GM03348 (cell line): ENCODE results near the gene EPB41L5.

Experiments
- DNase-seq: peaks from one replicate; pipeline ENCODE4 v3.0.0; 2012; ENCODE audit warnings: low spot score

The EPB41L5 gene

GRCh38 chr2:120225549-120226065, 212.7 kb downstream of the EPB41L5 start:
- DNase-seq: no peak

- DNase-seq: no peak
Observed at GRCh38 chr2:120226316-120226715, 213.4 kb downstream of the EPB41L5 start.

DNA sequence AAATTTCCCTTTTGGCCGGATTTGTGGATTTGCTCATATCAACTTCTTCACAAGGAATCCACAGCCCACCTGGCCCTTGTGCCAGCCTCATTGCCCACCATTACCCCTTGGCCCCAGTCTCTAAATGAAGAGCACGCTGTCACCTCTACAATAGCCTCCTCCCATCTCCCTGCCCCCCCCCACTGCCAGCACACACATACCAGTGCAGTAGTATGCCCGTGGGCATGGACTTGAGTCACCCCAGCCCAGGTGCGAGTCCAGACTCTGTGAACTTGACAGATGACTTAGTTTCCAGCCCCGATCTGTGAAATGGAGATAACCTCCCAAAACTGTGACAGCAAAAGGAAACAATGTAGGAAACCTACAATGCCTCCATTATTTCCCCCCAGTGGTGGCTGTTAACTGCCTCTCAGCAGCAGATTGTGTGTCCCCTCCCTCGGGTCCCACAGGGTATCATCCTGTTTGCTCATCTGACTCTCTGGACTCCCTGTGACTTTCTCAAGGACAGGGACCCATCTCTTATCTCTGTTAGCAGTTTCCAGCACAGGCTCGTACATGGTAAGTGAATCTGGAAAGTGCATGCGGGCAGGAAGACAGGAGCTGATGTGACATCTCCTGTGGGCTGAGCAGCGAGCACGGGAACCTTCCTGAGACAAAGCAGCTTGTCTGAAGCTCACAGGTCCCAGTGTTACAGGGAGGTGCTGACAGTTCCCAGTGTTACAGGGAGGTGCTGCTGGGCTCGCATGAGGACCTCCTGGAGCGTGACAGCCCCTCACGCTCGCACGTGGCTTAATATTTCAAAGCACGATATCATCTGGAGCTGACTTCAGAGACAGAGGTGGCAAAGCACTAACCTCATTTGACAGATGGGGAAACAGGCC, 214.5 kb downstream of the EPB41L5 start:
- DNase-seq: no peak

DNA sequence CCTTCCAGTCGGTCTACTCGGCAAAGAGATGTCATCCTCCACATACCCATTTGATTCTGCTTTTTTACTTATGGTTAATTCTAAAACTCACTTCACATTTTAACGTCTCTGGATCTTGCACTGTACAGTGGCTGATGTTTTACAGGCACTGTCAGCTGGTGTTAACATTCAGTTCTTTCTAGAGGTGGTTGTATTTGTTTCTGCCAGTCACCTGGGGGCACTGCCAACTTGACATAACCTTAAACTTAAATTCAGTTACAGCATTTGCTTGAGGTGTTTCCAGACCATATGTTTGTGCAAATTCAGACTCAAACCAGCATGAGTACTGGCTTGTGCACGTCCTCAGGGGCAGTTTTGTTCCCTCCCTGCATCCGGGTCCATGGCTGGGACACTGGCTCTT, 215.6 kb downstream of the EPB41L5 start:
- no peak for DNase-seq
